MV-4-11 (cell line): ENCODE measurements around the gene CHD3.

Experiments
- DNase-seq: peaks from one replicate; lab custom pipeline; 2025; lab: John Stamatoyannopoulos, UW

The CHD3 gene

GRCh38 chr17:7864995-7865650 is 23.5 kb upstream of the CHD3 start:
- no peak for DNase-seq

GRCh38 chr17:7867881-7868329 is 20.7 kb upstream of the CHD3 start:
- peak; percentile 40 for DNase-seq

GRCh38 chr17:7873051-7873450 is 15.5 kb upstream of the CHD3 start:
- DNase-seq, result peak; percentile 19

- DNase-seq, result no peak
Observed at GRCh38 chr17:7875804-7876370, 12.7 kb upstream of the CHD3 start.

- no peak for DNase-seq
Observed at GRCh38 chr17:7878234-7878633, 10.4 kb upstream of the CHD3 start.

GRCh38 chr17:7880076-7880868 is 8.3 kb upstream of the CHD3 start:
- DNase-seq, result peak; percentile 70

- DNase-seq, result peak; percentile 21
Observed at GRCh38 chr17:7881276-7882054, 7.1 kb upstream of the CHD3 start.

GRCh38 chr17:7882068-7882467 is 6.5 kb upstream of the CHD3 start:
- no peak for DNase-seq

- DNase-seq, result no peak
Observed at GRCh38 chr17:7882629-7883028, 6.0 kb upstream of the CHD3 start.

GRCh38 chr17:7883781-7884386 is 4.7 kb upstream of the CHD3 start:
- DNase-seq, result no peak

GRCh38 chr17:7884581-7885366 is 3.8 kb upstream of the CHD3 start:
- DNase-seq, result no peak

- peak; percentile 60 for DNase-seq
Observed at GRCh38 chr17:7885367-7886226, 3.0 kb upstream of the CHD3 start.

- DNase-seq, result peak; percentile 28
Observed at GRCh38 chr17:7886227-7887037, 2.2 kb upstream of the CHD3 start.

GRCh38 chr17:7887038-7887481 is 1.5 kb upstream of the CHD3 start:
- DNase-seq, result no peak

GRCh38 chr17:7887482-7888183 is 956 bp upstream of the CHD3 start:
- peak; percentile 79 for DNase-seq

GRCh38 chr17:7889166-7889955 is 772 bp downstream of the CHD3 start:
- DNase-seq, result peak; percentile 72

- no peak for DNase-seq
Observed at GRCh38 chr17:7893187-7893880, 4.7 kb downstream of the CHD3 start.
